Activated naive CD4-positive, alpha-beta T cell treated with anti-CD3 and anti-CD28 coated beads, Interleukin-2, amount 50 U/mL, for 16 hours (primary cell): ENCODE data around the gene ANKRD11.
"Not testable (repeated sequence)": the region's sequence is repeated elsewhere in the genome, so short reads cannot be mapped to it uniquely, and the experiment has no call there.

ENCODE experiments used
- DNase-seq: peaks from one replicate; pipeline ENCODE4 v3.0.0-alpha.2; 2020

The ANKRD11 gene

GRCh38 chr16:89476811-89477261 is 13.5 kb downstream of the ANKRD11 start:
- DNase-seq = no peak

GRCh38 chr16:89476379-89476778 is 14.0 kb downstream of the ANKRD11 start:
- no peak for DNase-seq

DNA sequence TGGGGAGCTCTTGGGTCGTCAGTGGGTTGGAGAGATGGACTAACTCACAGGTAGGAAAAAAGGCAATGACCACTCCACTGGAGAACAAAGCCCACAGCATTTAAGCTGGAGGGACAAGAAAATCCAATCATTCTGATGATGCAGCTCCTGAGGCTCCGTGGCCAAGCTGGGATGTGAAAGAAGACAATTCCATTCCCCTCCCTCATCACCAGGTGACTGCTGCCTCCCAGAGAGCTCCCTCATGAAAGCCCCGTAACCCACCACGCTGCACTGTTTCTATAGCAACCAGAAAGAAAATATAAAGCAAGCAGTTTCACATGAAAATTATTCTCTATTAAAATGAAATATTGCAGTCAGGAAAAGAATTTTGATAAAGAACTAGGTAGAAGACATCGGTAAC is 15.2 kb downstream of the ANKRD11 start:
- no peak for DNase-seq

GRCh38 chr16:89473791-89474414 is 16.5 kb downstream of the ANKRD11 start:
- DNase-seq = no peak

- DNase-seq = no peak
These were observed 17.1 kb downstream of the ANKRD11 start for GRCh38 chr16:89473136-89473712.

DNA sequence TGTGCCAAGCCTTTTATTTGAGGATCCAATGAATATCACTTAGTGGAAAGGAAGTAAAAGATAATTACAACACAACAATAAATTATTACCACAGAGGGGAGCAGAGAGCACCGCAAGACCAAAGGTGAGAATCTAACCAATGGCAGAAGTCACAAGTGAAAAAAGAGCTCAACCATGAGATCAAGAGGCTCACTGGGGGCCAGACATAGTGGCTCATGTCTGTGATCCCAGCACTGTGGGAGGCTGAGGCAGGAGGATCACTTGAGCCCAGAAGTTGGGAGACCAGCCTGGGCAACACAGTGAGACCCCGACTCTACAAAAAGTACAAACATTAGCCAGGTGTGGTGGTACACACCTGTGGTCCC is 17.7 kb downstream of the ANKRD11 start:
- no peak for DNase-seq

GRCh38 chr16:89467382-89467781 is 23.0 kb downstream of the ANKRD11 start:
- DNase-seq = no peak

DNA sequence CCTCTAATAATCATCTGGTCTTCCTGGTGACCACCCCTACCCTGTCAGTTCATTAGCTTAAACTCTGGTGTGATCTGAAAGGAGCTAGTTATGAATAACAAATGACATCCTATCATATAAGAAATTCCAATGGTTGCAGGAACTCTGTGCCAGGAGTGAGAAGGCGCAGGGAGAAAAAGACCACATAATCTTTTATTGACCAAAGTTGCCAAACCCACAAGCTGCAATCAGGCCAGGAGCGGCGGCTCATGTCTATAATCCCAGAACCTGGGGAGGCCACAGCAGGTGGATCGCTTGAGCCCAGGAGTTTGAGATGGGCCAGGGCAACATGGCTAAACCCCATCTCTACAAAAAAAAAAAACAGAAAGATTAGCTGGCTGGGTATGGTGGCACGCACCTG is 23.4 kb downstream of the ANKRD11 start:
- DNase-seq = no peak

DNA sequence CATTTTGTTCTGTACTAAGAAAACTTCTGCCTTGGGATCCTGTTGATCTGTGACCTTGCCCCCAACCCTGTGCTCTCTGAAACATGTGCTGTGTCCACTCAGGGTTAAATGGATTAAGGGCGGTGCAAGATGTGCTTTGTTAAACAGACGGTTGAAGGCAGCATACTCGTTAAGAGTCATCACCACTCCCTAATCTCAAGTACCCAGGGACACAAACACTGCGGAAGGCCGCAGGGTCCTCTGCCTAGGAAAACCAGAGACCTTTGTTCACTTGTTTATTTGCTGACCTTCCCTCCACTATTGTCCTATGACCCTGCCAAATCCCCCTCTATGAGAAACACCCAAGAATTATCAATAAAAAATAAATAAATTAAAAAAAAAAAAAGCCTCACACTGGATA is 27.0 kb downstream of the ANKRD11 start:
- not testable (repeated sequence) for DNase-seq

DNA sequence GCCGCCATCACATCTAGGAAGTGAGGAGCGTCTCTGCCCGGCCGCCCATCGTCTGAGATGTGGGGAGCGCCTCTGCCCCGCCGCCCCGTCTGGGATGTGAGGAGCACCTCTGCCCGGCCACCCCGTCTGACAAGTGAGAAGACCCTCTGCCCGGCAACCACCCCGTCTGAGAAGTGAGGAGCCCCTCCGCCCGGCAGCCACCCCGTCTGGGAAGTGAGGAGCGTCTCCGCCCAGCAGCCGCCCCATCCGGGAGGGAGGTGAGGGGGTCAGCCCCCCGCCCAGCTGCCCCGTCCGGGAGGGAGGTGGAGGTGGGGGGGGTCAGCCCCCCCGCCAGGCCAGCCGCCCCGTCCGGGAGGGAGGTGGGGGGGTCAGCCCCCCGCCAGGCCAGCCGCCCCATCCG is 27.7 kb downstream of the ANKRD11 start:
- DNase-seq = not testable (repeated sequence)

DNA sequence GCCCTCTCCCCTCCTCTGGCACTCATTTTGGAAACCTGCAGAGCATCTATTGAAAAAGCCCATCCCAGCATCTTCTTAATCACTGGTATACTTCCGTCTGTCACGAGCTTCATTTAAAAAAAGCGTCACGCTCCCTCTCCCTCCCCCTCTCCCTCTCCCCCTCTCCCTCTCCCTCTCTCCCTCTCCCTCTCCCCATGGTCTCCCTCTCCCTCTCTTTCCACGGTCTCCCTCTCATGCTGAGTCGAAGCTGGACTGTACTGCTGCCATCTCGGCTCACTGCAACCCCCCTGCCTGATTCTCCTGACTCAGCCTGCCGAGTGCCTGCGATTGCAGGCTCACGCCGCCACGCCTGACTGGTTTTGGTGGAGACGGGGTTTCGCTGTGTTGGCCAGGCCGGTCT is 28.5 kb downstream of the ANKRD11 start:
- DNase-seq = not testable (repeated sequence)

DNA sequence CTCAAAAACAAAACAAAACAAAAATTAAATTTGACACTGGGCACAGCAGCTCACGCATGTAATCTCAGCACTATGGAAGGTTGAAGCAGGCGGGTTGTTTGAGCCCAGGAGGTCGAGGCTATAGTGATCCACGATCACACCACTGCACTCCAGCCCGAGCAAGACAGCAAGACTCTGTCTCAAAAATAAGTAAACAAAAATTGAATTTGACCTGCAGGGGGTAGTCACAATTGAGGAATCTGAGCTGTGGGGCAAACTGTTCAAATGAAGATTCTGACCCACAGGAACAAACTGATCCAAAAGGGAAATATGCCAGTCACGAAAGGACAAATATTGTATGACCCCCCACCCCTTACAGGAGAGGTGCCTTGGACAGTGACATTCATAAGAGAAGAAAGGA is 29.8 kb downstream of the ANKRD11 start:
- no peak for DNase-seq

- DNase-seq = no peak
These were observed 31.4 kb downstream of the ANKRD11 start for GRCh38 chr16:89458967-89459366.

DNA sequence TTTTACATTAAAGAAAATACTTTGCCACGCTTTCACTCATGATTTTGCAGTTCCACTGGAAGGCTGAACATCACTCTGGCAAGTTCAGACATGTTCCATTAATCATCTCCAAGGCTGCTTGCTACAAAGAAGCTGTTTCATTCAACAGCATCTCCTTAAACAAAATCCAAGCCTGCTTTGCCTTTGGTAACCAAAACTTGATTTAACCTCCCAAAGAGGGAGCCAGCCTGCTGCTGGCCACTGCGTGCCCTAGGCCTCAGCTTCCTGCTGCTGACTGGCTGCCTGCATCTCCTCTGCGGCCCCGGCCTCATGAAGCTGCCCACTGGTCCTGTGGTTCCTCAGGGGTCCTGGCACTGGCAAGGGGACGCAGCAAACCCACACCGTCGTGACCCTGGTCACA is 31.8 kb downstream of the ANKRD11 start:
- DNase-seq = no peak

DNA sequence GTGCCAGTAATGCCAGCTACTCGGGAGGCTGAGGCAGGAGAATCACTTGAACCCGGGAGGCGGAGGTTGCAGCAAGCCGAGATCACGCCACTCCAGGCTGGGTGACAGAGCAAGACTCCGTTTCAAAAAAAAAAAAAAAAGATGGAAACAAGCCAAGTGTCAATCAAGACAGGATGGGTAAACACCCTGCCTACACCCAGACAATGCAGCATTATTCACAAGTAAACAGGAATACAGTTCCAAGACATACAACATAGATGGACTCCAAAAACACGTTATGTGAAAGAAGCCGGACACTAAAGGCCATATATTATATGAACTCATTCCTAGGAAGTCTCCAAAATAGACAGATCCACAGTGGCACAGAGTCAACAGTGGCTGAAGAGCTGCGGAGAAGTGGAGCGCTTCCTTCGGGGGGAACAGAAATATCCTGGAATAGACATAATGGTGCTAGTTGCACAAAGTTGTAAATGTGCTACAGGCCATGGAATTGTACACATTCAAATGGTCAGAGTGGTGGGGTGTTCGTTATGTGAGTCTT is 33.9 kb downstream of the ANKRD11 start:
- no peak for DNase-seq

DNA sequence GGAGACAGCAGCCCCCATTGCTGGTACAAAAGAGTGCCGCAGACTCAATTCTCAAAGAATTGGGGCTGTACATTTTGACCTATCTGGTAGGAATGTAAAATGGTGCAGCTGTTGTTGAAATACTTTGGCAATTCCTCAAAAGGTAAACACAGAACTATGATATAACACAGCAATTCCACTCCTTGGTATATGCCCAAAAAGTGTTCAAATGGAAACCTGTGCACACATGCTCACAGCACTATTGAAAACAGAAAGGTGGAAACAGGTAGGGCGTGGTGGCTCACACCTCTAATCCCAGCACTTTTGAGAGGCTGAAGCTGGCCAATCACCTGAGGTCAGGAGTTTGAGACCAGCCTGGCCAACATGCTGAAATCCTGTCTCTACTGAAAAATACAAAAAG is 34.7 kb downstream of the ANKRD11 start:
- DNase-seq = no peak

GRCh38 chr16:89455178-89455577 is 35.2 kb downstream of the ANKRD11 start:
- no peak for DNase-seq

GRCh38 chr16:89454378-89455125 is 35.8 kb downstream of the ANKRD11 start:
- not testable (repeated sequence) for DNase-seq

GRCh38 chr16:89453501-89454321 is 36.6 kb downstream of the ANKRD11 start:
- DNase-seq = no peak

GRCh38 chr16:89452925-89453324 is 37.4 kb downstream of the ANKRD11 start:
- no peak for DNase-seq

DNA sequence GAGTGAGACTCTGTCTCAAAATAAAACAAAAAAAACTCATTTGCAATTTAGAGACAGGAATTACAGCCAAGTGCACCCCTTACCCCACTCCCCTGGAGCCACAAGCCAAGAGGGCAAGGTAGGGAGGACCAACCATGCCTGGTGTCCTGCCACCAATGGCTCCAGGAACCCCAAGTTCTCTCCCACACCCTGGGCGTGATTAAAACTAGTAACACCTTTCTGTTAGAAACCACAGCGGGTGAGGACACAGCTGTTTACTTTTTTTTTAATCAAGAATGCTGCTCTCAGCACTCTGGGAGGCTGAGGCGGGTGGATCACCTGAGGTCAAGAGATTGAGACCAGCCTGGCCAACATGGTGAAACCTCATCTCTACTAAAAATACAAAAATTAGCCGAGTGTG is 38.1 kb downstream of the ANKRD11 start:
- no peak for DNase-seq

- no peak for DNase-seq
These were observed 39.8 kb downstream of the ANKRD11 start for GRCh38 chr16:89450537-89450936.

- no peak for DNase-seq
These were observed 40.5 kb downstream of the ANKRD11 start for GRCh38 chr16:89449726-89450335.
